OCI-LY1 (cell line): Measurements from ENCODE around the gene PDE2A.
A peak's percentile ranks its signal among the peaks of the same experiment; 100 is the strongest.

Experiments
- H2AFZ ChIP-seq: fragments of 200-600 bp; sonication (generic), shearing (Covaris generic); 2 replicates; pipeline ENCODE4 v1.6.0; 2014; ENCODE audit warnings: antibody characterized with exemption, mild to moderate bottlenecking, low read length
- H3F3A ChIP-seq: fragments of 200-600 bp; sonication (generic), shearing (Covaris generic); 2 replicates; pipeline ENCODE4 v1.6.0; 2014; ENCODE audit warnings: mild to moderate bottlenecking, antibody characterized with exemption, low read length, moderate library complexity; ENCODE audit not compliant: insufficient read depth
- H3K27ac ChIP-seq: fragments of 200-600 bp; sonication (generic); 2 replicates; pipeline ENCODE4 v1.5.1; 2014; ENCODE audit warnings: low read length, mixed run types, mild to moderate bottlenecking, low read depth; ENCODE audit not compliant: poor library complexity, severe bottlenecking
- H3K27me3 ChIP-seq: fragments of 200-600 bp; sonication (generic); 2 replicates; pipeline ENCODE4 v1.6.0; 2014; ENCODE audit warnings: antibody characterized with exemption, mild to moderate bottlenecking, low read length, moderate library complexity; ENCODE audit not compliant: insufficient read depth
- H3K36me3 ChIP-seq: fragments of 200-600 bp; sonication (generic); 2 replicates; pipeline ENCODE4 v1.6.1; 2014; ENCODE audit warnings: mild to moderate bottlenecking, antibody characterized with exemption, low read length, moderate library complexity, mixed read lengths; ENCODE audit not compliant: insufficient read depth
- H3K4me1 ChIP-seq: fragments of 200-600 bp; sonication (generic); 2 replicates; pipeline ENCODE4 v1.5.1; 2014; ENCODE audit warnings: mild to moderate bottlenecking, low read length, moderate library complexity; ENCODE audit not compliant: insufficient read depth, severe bottlenecking
- H3K4me2 ChIP-seq: fragments of 200-600 bp; sonication (generic), shearing (Covaris generic); 2 replicates; pipeline ENCODE4 v1.6.1; 2014; ENCODE audit warnings: low read length
- H3K4me3 ChIP-seq: fragments of 200-600 bp; sonication (generic); 2 replicates; pipeline ENCODE4 v1.5.1; 2014; ENCODE audit warnings: low read length, low read depth, mild to moderate bottlenecking, mixed read lengths; ENCODE audit not compliant: poor library complexity, severe bottlenecking
- H3K79me2 ChIP-seq: fragments of 200-600 bp; shearing (Covaris generic); 2 replicates; pipeline ENCODE4 v1.6.1; 2016; ENCODE audit warnings: mixed run types, low read length, mixed read lengths; ENCODE audit not compliant: insufficient read depth
- H3K9ac ChIP-seq: fragments of 200-600 bp; sonication (generic), shearing (Covaris generic); 2 replicates; pipeline ENCODE4 v1.6.1; 2014; ENCODE audit warnings: mild to moderate bottlenecking, low read length, mixed read lengths
- H3K9me2 ChIP-seq: fragments of 200-600 bp; sonication (generic), shearing (Covaris generic); 2 replicates; pipeline ENCODE4 v1.6.1; 2014; ENCODE audit warnings: low read depth, mild to moderate bottlenecking, low read length, mixed read lengths
- H3K9me3 ChIP-seq: fragments of 200-600 bp; shearing (Covaris generic); 2 replicates; pipeline ENCODE4 v1.6.1; 2014; ENCODE audit warnings: low read length, mixed read lengths
- H4K20me1 ChIP-seq: fragments of 200-600 bp; sonication (generic), shearing (Covaris generic); 2 replicates; pipeline ENCODE4 v1.6.0; 2016; ENCODE audit warnings: mild to moderate bottlenecking, low read length; ENCODE audit not compliant: insufficient read depth
- EZH2 ChIP-seq: fragments of 200-600 bp; sonication (generic), shearing (Covaris generic); IDR thresholded peaks from 2 replicates; pipeline ENCODE4 v1.8.0; 2017; ENCODE audit warnings: borderline replicate concordance, mixed run types, mild to moderate bottlenecking, antibody characterized with exemption, low read length, moderate library complexity, mixed read lengths
- TF ChIP-seq, protein P1 (sequence below): fragments of 200-600 bp; sonication (generic), shearing (Covaris generic); IDR thresholded peaks from 2 replicates; pipeline ENCODE4 v1.5.1; 2017; ENCODE audit warnings: mild to moderate bottlenecking, antibody characterized with exemption, low read length, moderate library complexity, mixed read lengths

The PDE2A gene

DNA sequence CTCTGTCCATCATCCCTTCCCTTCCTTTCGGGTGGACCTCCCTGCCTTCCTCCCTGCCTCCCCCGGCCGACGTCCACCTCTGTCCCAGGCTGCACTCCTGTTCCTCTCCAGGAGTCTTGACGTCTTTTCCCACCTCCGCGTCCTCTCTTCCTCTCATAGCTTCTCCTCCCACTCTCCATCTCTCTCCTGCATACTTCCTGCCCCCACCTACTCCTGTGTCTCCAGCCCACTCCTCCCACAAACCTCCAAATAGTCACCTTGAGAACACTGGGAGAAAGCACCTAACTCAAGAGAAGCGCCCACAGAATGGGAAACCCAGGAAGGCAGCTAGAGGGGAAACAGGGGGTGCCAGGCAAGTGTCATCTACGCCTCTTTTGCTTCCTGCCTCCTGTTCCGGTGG is 60.8 kb downstream of the PDE2A start:
- Histone ChIP-seq H3K4me3 (no peak overlapping the region), H3K36me3 (no peaks in the 10 kb centered on the region), H3K9me3 (no peaks in the 10 kb centered on the region), H3K79me2 (no peaks in the 10 kb centered on the region), H3K27ac (no peak overlapping the region), H3K9ac (no peak overlapping the region), H3K4me2 (no peak overlapping the region), H4K20me1 (no peaks in the 10 kb centered on the region), H3K9me2 (no peaks in the 10 kb centered on the region), H3K27me3 (no peaks in the 10 kb centered on the region), H3F3A (no peaks in the 10 kb centered on the region), H2AFZ (no peak overlapping the region), H3K4me1 (no peaks in the 10 kb centered on the region)
- TF ChIP-seq, protein P1, sequence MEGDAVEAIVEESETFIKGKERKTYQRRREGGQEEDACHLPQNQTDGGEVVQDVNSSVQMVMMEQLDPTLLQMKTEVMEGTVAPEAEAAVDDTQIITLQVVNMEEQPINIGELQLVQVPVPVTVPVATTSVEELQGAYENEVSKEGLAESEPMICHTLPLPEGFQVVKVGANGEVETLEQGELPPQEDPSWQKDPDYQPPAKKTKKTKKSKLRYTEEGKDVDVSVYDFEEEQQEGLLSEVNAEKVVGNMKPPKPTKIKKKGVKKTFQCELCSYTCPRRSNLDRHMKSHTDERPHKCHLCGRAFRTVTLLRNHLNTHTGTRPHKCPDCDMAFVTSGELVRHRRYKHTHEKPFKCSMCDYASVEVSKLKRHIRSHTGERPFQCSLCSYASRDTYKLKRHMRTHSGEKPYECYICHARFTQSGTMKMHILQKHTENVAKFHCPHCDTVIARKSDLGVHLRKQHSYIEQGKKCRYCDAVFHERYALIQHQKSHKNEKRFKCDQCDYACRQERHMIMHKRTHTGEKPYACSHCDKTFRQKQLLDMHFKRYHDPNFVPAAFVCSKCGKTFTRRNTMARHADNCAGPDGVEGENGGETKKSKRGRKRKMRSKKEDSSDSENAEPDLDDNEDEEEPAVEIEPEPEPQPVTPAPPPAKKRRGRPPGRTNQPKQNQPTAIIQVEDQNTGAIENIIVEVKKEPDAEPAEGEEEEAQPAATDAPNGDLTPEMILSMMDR, result no peak
- TF ChIP-seq EZH2, result no peak

DNA sequence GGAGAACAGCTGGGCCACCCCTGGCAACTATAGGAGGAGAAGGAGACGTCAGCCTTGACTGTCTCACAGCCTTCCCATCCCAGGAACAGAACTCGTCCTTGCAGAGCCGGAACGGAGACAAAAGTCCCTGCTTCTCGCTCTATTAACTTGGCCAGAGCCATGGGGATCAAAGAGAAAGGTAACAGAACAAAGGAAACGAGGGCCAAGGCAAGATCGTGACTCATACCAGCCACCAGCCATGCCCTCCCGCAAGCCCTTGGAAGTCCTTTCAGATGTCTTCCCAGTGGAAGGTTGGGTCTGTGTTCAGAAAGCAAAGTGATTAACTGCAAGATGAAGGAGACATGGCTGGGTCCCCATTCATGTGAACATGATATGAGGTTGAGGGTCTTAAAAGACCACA is 64.7 kb downstream of the PDE2A start:
- H3K4me3 ChIP-seq, result no peak overlapping the region
- H3K9ac ChIP-seq, result no peak overlapping the region
- no peak overlapping the region for H3K4me2 ChIP-seq
- H3K9me3 ChIP-seq, result no peaks in the 10 kb centered on the region
- no peaks in the 10 kb centered on the region for H3K4me1 ChIP-seq
- H2AFZ ChIP-seq, result no peak overlapping the region
- no peak overlapping the region for H3K27ac ChIP-seq
- no peaks in the 10 kb centered on the region for H3K9me2 ChIP-seq
- no peaks in the 10 kb centered on the region for H3K79me2 ChIP-seq
- H3F3A ChIP-seq, result no peaks in the 10 kb centered on the region
- peaks cover 6% of the 10 kb centered on the region; the same call in 1 of the 2 replicates for H3K27me3 ChIP-seq
- no peaks in the 10 kb centered on the region for H3K36me3 ChIP-seq
- H4K20me1 ChIP-seq, result no peaks in the 10 kb centered on the region
- TF ChIP-seq, protein P1, result no peak
- no peak for TF ChIP-seq EZH2

DNA sequence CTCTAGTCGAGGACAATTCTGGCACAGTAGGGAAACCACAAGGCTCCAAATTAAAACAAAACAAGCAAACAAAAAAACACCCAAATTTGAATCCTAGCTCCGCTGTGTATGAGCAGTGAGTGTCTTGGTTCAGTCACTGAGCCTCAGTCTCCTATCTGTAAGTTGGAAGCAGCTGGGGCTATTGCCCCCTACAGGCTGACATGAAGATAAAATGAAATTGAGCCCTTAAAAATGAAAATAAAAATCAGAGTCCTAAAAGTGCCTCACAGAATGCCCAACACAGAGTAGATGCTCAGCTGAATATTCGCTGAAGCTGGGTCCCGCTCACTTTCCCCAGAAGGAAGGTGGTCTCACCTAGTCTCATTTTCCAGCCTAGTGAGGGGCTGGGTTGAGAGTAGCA is 65.2 kb downstream of the PDE2A start:
- TF ChIP-seq, protein P1, result peak; percentile 65
- no peak for TF ChIP-seq EZH2
- Histone ChIP-seq H3K27ac (no peak overlapping the region), H3K9me3 (no peaks in the 10 kb centered on the region), H3F3A (no peaks in the 10 kb centered on the region), H3K4me2 (no peak overlapping the region), H3K9me2 (no peaks in the 10 kb centered on the region), H3K9ac (no peak overlapping the region), H3K27me3 (peaks cover 9% of the 10 kb centered on the region; the same call in 1 of the 2 replicates), H3K4me1 (no peaks in the 10 kb centered on the region), H3K79me2 (no peaks in the 10 kb centered on the region), H3K4me3 (no peak overlapping the region), H3K36me3 (no peaks in the 10 kb centered on the region), H2AFZ (no peak overlapping the region), H4K20me1 (no peaks in the 10 kb centered on the region)
